K562 (cell line): Measurements from ENCODE around the gene GLP1R. TPM values are rescaled to one million over a fixed set of nuclear protein-coding genes. Genes with fewer than 3 reads are reported as not detected.

Source experiments
- ATAC-seq: fragments of 200-7000 bp; cut with Tn5 transposase; 3 replicates; pipeline ENCODE4 v1.9.1; 2020; ENCODE audit warnings: moderate library complexity
- BruUV-seq: library from RNA; stranded (reverse); fragments of 400-500 nt; replicated peaks from 2 replicates; lab custom pipeline; 2021; lab: Mats Ljungman, UMichigan
- CTCF ChIA-PET: fragments of 300-600 bp; formaldehyde crosslinking; extraction: SDS; loops from one replicate; lab custom pipeline; 2021; ENCODE audit warnings: low intra/inter-chr PET ratio; lab: Yijun Ruan, JAX
- POLR2A ChIA-PET: fragments of 300-600, 350-650 bp; sonication (Branson Sonifier 250); formaldehyde crosslinking; extraction: SDS; loops from one replicate; lab custom pipeline; 2021; ENCODE audit warnings: antibody characterized with exemption, inconsistent platforms; lab: Yijun Ruan, JAX
- DNase-seq, 4 experiments: peaks; one replicate each; pipeline versions ENCODE4 v3.0.0 to v3.0.0-alpha.2; 2011 to 2018; ENCODE audit warnings: low spot score in 3 of 4, mixed read lengths in 3 of 4; ENCODE audit errors: extremely low read depth in 1 of 4
- FAIRE-seq: peaks from 2 replicates; lab custom pipeline; 2011; peaks lifted over from hg19 to GRCh38; lab: Jason Lieb, UNC
- H2AFZ ChIP-seq: 2 replicates; pipeline ENCODE4 v1.6.0; 2011; ENCODE audit warnings: low read depth, low read length, control low read depth, inconsistent platforms
- H3K27ac ChIP-seq: fragments of 200-600 bp; 3 replicates; pipeline ENCODE4 v1.8.0; 2011; ENCODE audit warnings: low read depth, mild to moderate bottlenecking, control low read depth, inconsistent platforms, low read length, moderate library complexity, mixed read lengths; ENCODE audit errors: extremely low read depth
- H3K27me3 ChIP-seq, 2 experiments: fragments of 300-600 bp in 1 of 2; 2 replicates in 1 of 2; 3 replicates in 1 of 2; pipeline versions ENCODE4 v1.6.0 to v1.8.0; 2011; ENCODE audit warnings: inconsistent platforms in 2 of 2, low read length in 2 of 2, mild to moderate bottlenecking in 1 of 2, mixed read lengths in 1 of 2, moderate library complexity in 1 of 2; ENCODE audit not compliant: control insufficient read depth in 2 of 2, insufficient read depth in 2 of 2
- H3K36me3 ChIP-seq: fragments of 300-600 bp; 3 replicates; pipeline ENCODE4 v1.8.0; 2011; ENCODE audit warnings: mild to moderate bottlenecking, low read length, inconsistent platforms; ENCODE audit not compliant: control insufficient read depth, insufficient read depth
- H3K4me1 ChIP-seq, 2 experiments: fragments of 200-600 bp in 1 of 2; replicated peaks in 1 of 2; 2 replicates in 1 of 2; 3 replicates in 1 of 2; pipeline versions ENCODE4 v1.5.1 to v1.8.0; 2011; ENCODE audit warnings: inconsistent platforms in 2 of 2, low read length in 2 of 2, mild to moderate bottlenecking in 1 of 2, mixed read lengths in 1 of 2, moderate library complexity in 1 of 2; ENCODE audit not compliant: control insufficient read depth in 2 of 2, insufficient read depth in 2 of 2
- H3K4me2 ChIP-seq: 2 replicates; pipeline ENCODE4 v1.6.1; 2011; ENCODE audit warnings: low read length, control low read depth, inconsistent platforms, mixed read lengths; ENCODE audit not compliant: insufficient read depth
- H3K4me3 ChIP-seq: fragments of 200-600 bp; sonication (generic), shearing (Covaris generic); 2 replicates; pipeline ENCODE4 v1.5.1; 2016; ENCODE audit warnings: control low read depth, inconsistent platforms
- H3K79me2 ChIP-seq: fragments of 200-600 bp; 3 replicates; pipeline ENCODE4 v1.8.0; 2011; ENCODE audit warnings: low read length, inconsistent platforms; ENCODE audit not compliant: control insufficient read depth, insufficient read depth
- H3K9ac ChIP-seq, 2 experiments: 2 replicates each; pipeline versions ENCODE4 v1.6.0 to v1.6.1; 2011; ENCODE audit warnings: low read depth in 2 of 2, low read length in 2 of 2, control low read depth in 1 of 2, inconsistent platforms in 1 of 2, mild to moderate bottlenecking in 1 of 2, mixed read lengths in 1 of 2; ENCODE audit not compliant: insufficient read depth in 1 of 2
- H3K9me1 ChIP-seq: one replicate; pipeline ENCODE4 v1.6.0; 2011; ENCODE audit warnings: inconsistent platforms, mild to moderate bottlenecking, low read length, moderate library complexity; ENCODE audit not compliant: control insufficient read depth, insufficient read depth
- H3K9me3 ChIP-seq: replicated peaks from 2 replicates; pipeline ENCODE4 v1.5.1; 2011; ENCODE audit warnings: low read depth, low read length, inconsistent platforms; ENCODE audit not compliant: control insufficient read depth, insufficient read depth
- H4K20me1 ChIP-seq: replicated peaks from 2 replicates; pipeline ENCODE4 v1.6.1; 2011; ENCODE audit warnings: low read length, inconsistent platforms, mixed read lengths; ENCODE audit not compliant: control insufficient read depth, insufficient read depth
- DACH1 ChIP-seq: fragments of 450-650 bp; IDR thresholded peaks from 2 replicates; pipeline ENCODE4 v1.6.1; 2018; ENCODE audit not compliant: partially characterized antibody
- HES1 ChIP-seq: fragments of 450-650 bp; IDR thresholded peaks from 2 replicates; pipeline ENCODE4 v1.6.1; 2016; ENCODE audit warnings: low read depth, mild to moderate bottlenecking, moderate library complexity
- SRF ChIP-seq, 2 experiments: fragments of 250-450, 450-650 bp in 1 of 2; sonication (Bioruptor Pico) in 1 of 2; sonication (generic) in 1 of 2; formaldehyde crosslinking; IDR thresholded peaks; 2 replicates each; pipeline versions ENCODE4 v1.5.0 to v1.5.1; 2020 to 2022; ENCODE audit warnings: mild to moderate bottlenecking in 1 of 2, missing genetic modification reagents in 1 of 2
- ZNF444 ChIP-seq: fragments of 250-450 bp; sonication (Bioruptor Pico); IDR thresholded peaks from 2 replicates; pipeline ENCODE4 v1.4.0; 2020; ENCODE audit warnings: mild to moderate bottlenecking, moderate library complexity
- WGBS: fragments of 100-300 bp; shearing (Covaris generic); methylation state at CpG from one replicate; pipeline ENCODE4 v1.1.6; 2016; ENCODE audit warnings: low coverage, mixed read lengths; ENCODE audit not compliant: insufficient coverage; ENCODE audit errors: missing lambda C conversion rate; 5-methylcytosine and 5-hydroxymethylcytosine counted together
- in situ Hi-C: fragments of 300-500 bp; cut with MboI; formaldehyde crosslinking; loops from 4 replicates; pipeline ENCODE4 v1.15.0; 2018; ENCODE audit warnings: inconsistent platforms, mixed read lengths
- intact Hi-C: fragments of 100-400 bp; cut with micrococcal nuclease; formaldehyde crosslinking; loops from 2 replicates; pipeline ENCODE4 v1.14.2; 2022
- polyA plus RNA-seq, 8 experiments: library from polyadenylated mRNA; depleted of rRNA in 4 of 8; stranded (reverse) in 5 of 8; unstranded in 3 of 8; fragments of >200 nt; fragmentation: Nextera tagmentation in 2 of 8; fragmentation: Illumina TruSeq in 1 of 8; extraction: Ambion mirVana in 2 of 8; extraction: Trizol in 1 of 8; gene quantifications; 2 replicates each; pipeline versions ENCODE4 v1.2.1 to v1.2.3, GENCODE V29; 2011 to 2014; ENCODE audit warnings: inconsistent platforms in 1 of 8, missing spikeins in 1 of 8
- total RNA-seq, 7 experiments: library from RNA; depleted of rRNA in 6 of 7; stranded (reverse); fragments of >200 nt in 6 of 7; fragmentation: Illumina TruSeq in 2 of 7; extraction: Trizol in 2 of 7; gene quantifications; 2 replicates each; pipeline versions ENCODE4 v1.2.1 to v1.2.3, GENCODE V29; 2011 to 2021; ENCODE audit warnings: low replicate concordance in 1 of 7

Gene GLP1R
- total and polyA plus RNA-seq, 9 of the 15 experiments (the other 6 are each of a cell fraction or from before 2014, with no cell fraction given) = not detected

- Histone ChIP-seq H3K4me1 (no peaks in the 10 kb centered on the region), H3K9me1 (no peaks in the 10 kb centered on the region), H3K9ac (no peak overlapping the region), H3K36me3 (no peaks in the 10 kb centered on the region), H3K27ac (no peak overlapping the region), H2AFZ (no peak overlapping the region), H3K27me3 (peaks cover 29 to 43% of the 10 kb centered on the region in 2 experiments), H3K4me2 (no peak overlapping the region), H3K79me2 (no peaks in the 10 kb centered on the region), H3K4me3 (no peak overlapping the region), H4K20me1 (no peaks in the 10 kb centered on the region), H3K9me3 (no peaks in the 10 kb centered on the region)
- in situ Hi-C loops = no loop called here
- BruUV-seq = no TSS peak
- intact Hi-C loops = no loop called here
- 0% methylated on average over 1 of the region's 1 CpG for WGBS
- DNase-seq (no peak), ATAC-seq (no peak), FAIRE-seq (no peak)
- ChIA-PET POLR2A (interaction anchor here (0.5 to 1.2 kb wide), 5 partner anchors 11 to 151 kb away, joined by 3 to 5 read pairs (median 4); no protein-coding TSS in a partner anchor), CTCF (no interaction called here)
- TF ChIP-seq HES1 (no peak), ZNF444 (CRISPR knock-in tag) (no peak)
These were observed 26.8 kb upstream of the GLP1R start for GRCh38 chr6:39021779-39022178.

- H3K9ac ChIP-seq = no peak overlapping the region
- H4K20me1 ChIP-seq = 0 out of 2 replicates have a peak, but pooled peaks cover 3% of the 10 kb centered on the region
- BruUV-seq = no TSS peak
- no peak overlapping the region for H3K27ac ChIP-seq
- H3K9me1 ChIP-seq = no peaks in the 10 kb centered on the region
- no peak overlapping the region for H3K4me3 ChIP-seq
- H3K36me3 ChIP-seq = no peaks in the 10 kb centered on the region
- H2AFZ ChIP-seq = no peak overlapping the region
- TF ChIP-seq SRF (CRISPR knock-in tag; IDR thresholded peaks at IDR 0.05) (no peak), DACH1 (no peak)
- H3K27me3 ChIP-seq = peaks cover 14 to 25% of the 10 kb centered on the region in 2 experiments; a peak in 4 of 5 replicates
- in situ Hi-C loops (no loop called here), intact Hi-C loops (no loop called here)
- H3K4me1 ChIP-seq = no peaks in the 10 kb centered on the region
- no peaks in the 10 kb centered on the region for H3K79me2 ChIP-seq
- WGBS = 2% methylated on average over 3 of the region's 3 CpGs
- DNase-seq = no peak
- no peak for FAIRE-seq
- CTCF ChIA-PET = no interaction called here
- H3K9me3 ChIP-seq = no peaks in the 10 kb centered on the region
- POLR2A ChIA-PET = interaction anchor here (0.8 to 1.2 kb wide), 4 partner anchors 10 to 36 kb away, joined by 3 read pairs; no protein-coding TSS in a partner anchor
- no peak overlapping the region for H3K4me2 ChIP-seq
- ATAC-seq = no peak
These were observed 22.4 kb upstream of the GLP1R start for GRCh38 chr6:39026175-39026574.
